Ishikawa (cell line): ENCODE results near the gene GRK1.

Experiments used
- CEBPB ChIP-seq: IDR thresholded peaks from 2 replicates; pipeline ENCODE4 v1.6.1; 2012
- NFIC ChIP-seq: IDR thresholded peaks from 2 replicates; pipeline ENCODE4 v1.6.1; 2012
- TF ChIP-seq, protein P1 (sequence below): IDR thresholded peaks from 2 replicates; pipeline ENCODE4 v1.6.1; 2012
- TF ChIP-seq, protein P2 (sequence below): IDR thresholded peaks from 2 replicates; pipeline ENCODE4 v1.6.1; 2012; ENCODE audit warnings: low read depth, mild to moderate bottlenecking

GRCh38 chr13:113730831-113731191 lies 63.8 kb downstream of the GRK1 start:
- no peak for TF ChIP-seq NFIC
- TF ChIP-seq, protein P1, sequence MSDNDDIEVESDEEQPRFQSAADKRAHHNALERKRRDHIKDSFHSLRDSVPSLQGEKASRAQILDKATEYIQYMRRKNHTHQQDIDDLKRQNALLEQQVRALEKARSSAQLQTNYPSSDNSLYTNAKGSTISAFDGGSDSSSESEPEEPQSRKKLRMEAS: no peak
- TF ChIP-seq CEBPB: no peak
- TF ChIP-seq, protein P2, sequence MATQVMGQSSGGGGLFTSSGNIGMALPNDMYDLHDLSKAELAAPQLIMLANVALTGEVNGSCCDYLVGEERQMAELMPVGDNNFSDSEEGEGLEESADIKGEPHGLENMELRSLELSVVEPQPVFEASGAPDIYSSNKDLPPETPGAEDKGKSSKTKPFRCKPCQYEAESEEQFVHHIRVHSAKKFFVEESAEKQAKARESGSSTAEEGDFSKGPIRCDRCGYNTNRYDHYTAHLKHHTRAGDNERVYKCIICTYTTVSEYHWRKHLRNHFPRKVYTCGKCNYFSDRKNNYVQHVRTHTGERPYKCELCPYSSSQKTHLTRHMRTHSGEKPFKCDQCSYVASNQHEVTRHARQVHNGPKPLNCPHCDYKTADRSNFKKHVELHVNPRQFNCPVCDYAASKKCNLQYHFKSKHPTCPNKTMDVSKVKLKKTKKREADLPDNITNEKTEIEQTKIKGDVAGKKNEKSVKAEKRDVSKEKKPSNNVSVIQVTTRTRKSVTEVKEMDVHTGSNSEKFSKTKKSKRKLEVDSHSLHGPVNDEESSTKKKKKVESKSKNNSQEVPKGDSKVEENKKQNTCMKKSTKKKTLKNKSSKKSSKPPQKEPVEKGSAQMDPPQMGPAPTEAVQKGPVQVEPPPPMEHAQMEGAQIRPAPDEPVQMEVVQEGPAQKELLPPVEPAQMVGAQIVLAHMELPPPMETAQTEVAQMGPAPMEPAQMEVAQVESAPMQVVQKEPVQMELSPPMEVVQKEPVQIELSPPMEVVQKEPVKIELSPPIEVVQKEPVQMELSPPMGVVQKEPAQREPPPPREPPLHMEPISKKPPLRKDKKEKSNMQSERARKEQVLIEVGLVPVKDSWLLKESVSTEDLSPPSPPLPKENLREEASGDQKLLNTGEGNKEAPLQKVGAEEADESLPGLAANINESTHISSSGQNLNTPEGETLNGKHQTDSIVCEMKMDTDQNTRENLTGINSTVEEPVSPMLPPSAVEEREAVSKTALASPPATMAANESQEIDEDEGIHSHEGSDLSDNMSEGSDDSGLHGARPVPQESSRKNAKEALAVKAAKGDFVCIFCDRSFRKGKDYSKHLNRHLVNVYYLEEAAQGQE: no peak
